HG02884 (cell line): ENCODE data around the gene SH2D1B.
"Not testable (repeated sequence)": the region's sequence is repeated elsewhere in the genome, so short reads cannot be mapped to it uniquely, and the experiment has no call there.

Source experiments
- ATAC-seq: cut with Tn5 transposase; IDR thresholded peaks from one replicate; pipeline ENCODE4 v1.9.1; 2021; ENCODE audit warnings: mild to moderate bottlenecking, moderate library complexity; ENCODE audit not compliant: unreplicated experiment

The SH2D1B gene

GRCh38 chr1:162365284-162366020 lies 46.5 kb downstream of the SH2D1B start:
- no peak for ATAC-seq

- no peak for ATAC-seq
Observed at GRCh38 chr1:162364498-162364897, 47.4 kb downstream of the SH2D1B start.

DNA sequence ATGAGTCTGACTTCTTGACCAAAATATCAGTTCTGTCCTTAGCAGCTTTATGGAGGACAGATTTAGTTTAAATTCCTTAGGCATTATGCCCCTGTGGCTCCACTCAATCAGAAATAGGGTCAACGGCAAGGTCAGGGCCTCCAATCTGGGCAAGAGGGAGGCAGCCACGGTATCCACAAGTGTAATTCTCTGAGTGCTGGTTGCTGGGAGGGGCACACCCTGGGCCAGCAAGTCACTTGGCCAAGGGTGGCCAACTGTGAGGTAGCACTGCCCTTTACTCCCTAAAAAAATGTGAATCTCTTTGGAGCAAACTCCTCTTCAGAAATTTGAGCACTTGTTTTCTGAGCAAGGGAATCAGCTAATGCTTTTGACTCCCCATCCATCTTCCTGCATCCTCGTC lies 48.1 kb downstream of the SH2D1B start:
- ATAC-seq = no peak

DNA sequence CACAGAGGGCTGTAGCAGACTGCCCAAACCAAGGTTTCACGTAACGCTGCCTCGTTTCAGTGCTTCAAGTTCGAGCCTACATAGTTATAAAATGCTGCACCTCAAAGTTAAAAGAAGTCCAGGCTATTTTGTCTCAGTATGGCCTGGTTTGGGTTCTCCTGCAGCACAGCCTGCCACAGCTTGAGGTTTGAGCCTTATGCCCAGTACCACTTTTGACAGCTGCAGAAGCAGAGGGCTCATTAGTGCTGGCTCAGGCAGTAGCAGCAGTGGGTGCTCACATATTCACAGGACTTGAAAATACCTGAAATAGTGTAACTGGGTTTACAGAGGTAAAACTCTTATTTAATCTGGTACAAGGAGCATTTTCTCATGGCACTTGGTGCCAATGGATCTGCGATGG lies 50.6 kb downstream of the SH2D1B start:
- peak; percentile 32 for ATAC-seq

DNA sequence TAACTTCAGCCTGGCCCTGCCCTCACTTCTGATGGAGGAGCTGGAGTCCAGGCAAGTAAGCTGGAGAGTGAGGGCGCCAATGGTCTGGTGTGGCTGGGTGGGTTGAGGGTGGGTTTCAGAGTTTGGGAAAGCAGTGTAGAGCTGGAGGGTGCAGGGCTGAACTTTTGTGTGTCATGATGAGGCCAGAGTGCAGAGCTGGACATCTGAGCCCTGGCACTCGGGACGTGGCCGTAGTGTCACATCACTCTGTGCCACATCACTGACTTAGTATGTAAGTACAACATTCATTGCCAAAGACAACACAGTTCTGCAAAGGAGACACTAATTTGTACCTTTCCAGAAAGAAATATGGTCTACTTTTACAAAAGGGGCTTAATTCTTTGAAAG lies 51.1 kb downstream of the SH2D1B start:
- no peak for ATAC-seq

- ATAC-seq = no peak
Observed at GRCh38 chr1:162360237-162360873, 51.6 kb downstream of the SH2D1B start.

DNA sequence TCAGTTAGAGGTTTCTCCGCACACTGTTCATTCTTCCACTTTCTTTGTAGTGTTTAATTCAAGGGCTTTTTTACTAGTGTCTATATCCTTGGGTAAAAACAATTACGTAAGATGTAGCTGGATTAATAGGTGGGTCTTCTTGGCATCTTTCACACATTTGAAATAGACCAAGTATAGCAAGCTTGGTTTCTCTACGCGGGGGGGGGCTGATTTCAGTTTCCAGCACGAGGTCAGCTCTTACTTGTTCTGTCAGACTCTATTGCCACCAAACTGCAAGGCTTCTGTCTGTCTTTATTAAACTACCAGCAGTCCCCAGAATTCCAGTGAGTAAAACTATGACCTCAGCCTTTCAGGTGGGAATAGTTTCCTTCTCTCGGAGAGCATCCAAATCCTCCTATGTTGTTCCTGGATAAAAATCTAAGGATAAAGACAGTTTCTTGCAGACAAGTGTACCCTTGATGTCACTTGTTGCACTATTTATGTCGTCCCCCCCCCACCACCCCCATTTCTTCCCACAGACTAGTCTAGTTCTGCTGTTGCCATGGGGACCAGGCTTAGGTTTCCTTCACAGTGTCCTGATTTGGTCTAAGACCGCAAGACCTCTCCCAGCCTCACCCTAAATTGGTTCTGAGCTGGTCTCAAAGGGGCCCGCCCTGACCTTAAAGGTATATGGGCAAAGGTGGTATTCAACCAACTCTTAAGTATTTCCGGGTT lies 52.3 kb downstream of the SH2D1B start:
- no peak for ATAC-seq

- no peak for ATAC-seq
Observed at GRCh38 chr1:162358928-162359327, 53.0 kb downstream of the SH2D1B start.

- ATAC-seq = no peak
Observed at GRCh38 chr1:162357681-162358266, 54.2 kb downstream of the SH2D1B start.

- ATAC-seq = no peak
Observed at GRCh38 chr1:162353702-162354101, 58.2 kb downstream of the SH2D1B start.

DNA sequence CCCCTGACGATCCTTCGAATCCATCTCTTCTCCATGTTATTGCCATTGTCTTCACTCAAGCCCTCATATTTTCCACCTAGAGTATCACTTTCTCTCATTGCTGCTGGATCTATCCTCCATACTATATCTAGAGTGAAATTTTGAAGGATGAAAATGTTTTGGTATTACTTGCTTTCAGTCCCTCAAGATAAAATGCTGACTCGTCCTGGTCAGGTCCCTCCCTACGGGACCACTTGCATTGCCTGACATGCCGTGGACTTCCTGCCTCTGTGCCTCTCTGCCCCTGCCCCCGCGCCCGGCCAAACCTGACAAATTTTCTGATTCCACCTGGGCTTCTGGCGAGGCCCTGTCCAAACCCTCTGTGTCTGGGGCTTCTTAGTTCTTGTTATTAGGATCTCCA lies 58.9 kb downstream of the SH2D1B start:
- ATAC-seq = no peak

- not testable (repeated sequence) for ATAC-seq
Observed at GRCh38 chr1:162351874-162352273, 60.1 kb downstream of the SH2D1B start.

GRCh38 chr1:162351246-162351842 lies 60.6 kb downstream of the SH2D1B start:
- no peak for ATAC-seq

DNA sequence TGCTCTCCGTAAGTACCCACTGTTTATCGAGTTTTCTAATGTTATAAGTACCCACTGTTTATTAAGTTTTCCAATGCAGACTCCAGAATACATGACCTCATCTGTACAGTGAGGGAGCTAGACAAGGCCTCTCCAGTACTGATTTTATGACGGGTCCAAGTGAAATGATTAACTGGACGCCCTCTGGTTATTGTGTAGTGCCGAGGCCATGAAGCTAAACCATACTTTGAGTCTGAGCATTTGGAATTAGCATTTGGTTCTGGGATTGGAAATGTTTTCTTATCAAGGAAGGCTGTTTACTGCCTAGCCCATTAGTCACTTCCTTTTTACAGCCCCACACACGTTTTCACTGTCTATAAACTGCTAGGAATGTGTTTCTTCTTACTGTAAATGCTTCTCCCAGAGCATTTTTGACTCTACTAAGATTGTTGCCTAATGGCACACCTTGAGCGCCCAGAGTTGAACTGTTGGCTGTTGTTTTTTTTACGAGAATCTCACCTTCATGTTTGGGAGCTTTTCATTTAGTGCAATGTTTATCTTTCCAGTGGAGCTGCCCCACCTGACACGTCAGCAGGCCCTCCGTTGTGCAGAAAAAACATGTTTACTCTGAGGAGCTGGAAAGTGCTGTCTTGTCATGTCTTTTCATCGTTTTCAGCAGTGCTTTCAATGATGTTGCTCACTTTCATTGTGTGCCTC lies 62.2 kb downstream of the SH2D1B start:
- ATAC-seq = no peak

DNA sequence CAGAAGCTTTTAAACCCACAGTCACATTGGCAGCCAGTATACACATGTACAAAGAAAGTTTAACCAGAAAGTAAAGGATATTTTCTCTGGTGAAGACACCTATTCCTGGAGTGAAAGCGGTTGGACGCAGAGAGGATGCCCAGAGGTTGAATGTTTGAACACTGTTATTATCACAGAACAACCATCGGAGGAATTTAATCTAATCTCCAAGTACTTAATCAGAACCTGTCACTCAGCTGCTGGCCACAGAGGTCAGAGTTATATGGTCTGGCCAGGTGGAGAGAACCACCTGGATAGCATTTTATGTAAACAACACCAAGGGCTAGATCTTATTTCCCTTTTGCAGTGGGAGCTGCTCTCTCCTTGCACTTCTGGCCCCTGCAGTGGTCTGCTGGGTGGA lies 64.7 kb downstream of the SH2D1B start:
- no peak for ATAC-seq
